CD4-positive, alpha-beta T cell treated with Interleukin-6 at 100 ng/mL for 8 hours (primary cell): ENCODE results near the gene AQP9.
"Not testable (repeated sequence)": the region's sequence is repeated elsewhere in the genome, so short reads cannot be mapped to it uniquely, and the experiment has no call there.

Experiments used
- DNase-seq: peaks from one replicate; pipeline ENCODE4 v3.0.0-alpha.2; 2020; ENCODE audit warnings: mixed read lengths, low spot score

AQP9 gene

GRCh38 chr15:58138106-58138505 is at the start of gene AQP9:
TSS of gene AQP9 (plus strand) at chr15:58138381. CDS start at chr15:58138566, 185 bp downstream.
- no peak for DNase-seq

- no peak for DNase-seq
Measured at GRCh38 chr15:58095415-58095814, 42.8 kb upstream of the AQP9 start.

GRCh38 chr15:58096529-58097084 is 41.6 kb upstream of the AQP9 start:
- no peak for DNase-seq

- no peak for DNase-seq
Measured at GRCh38 chr15:58103482-58103881, 34.7 kb upstream of the AQP9 start.

- no peak for DNase-seq
Measured at GRCh38 chr15:58108117-58108516, 30.1 kb upstream of the AQP9 start.

GRCh38 chr15:58109419-58109818 is 28.8 kb upstream of the AQP9 start:
- no peak for DNase-seq

GRCh38 chr15:58110999-58111717 is 27.0 kb upstream of the AQP9 start:
- no peak for DNase-seq

GRCh38 chr15:58111718-58112104 is 26.5 kb upstream of the AQP9 start:
- DNase-seq, result no peak

GRCh38 chr15:58113358-58113757 is 24.8 kb upstream of the AQP9 start:
- not testable (repeated sequence) for DNase-seq

- DNase-seq, result no peak
Measured at GRCh38 chr15:58114388-58114787, 23.8 kb upstream of the AQP9 start.

GRCh38 chr15:58114812-58115211 is 23.4 kb upstream of the AQP9 start:
- DNase-seq, result no peak

GRCh38 chr15:58115692-58116091 is 22.5 kb upstream of the AQP9 start:
- DNase-seq, result no peak

GRCh38 chr15:58117619-58118018 is 20.6 kb upstream of the AQP9 start:
- DNase-seq, result no peak

GRCh38 chr15:58118272-58118671 is 19.9 kb upstream of the AQP9 start:
- DNase-seq, result no peak

GRCh38 chr15:58119016-58119415 is 19.2 kb upstream of the AQP9 start:
- no peak for DNase-seq

GRCh38 chr15:58124585-58124984 is 13.6 kb upstream of the AQP9 start:
- no peak for DNase-seq

GRCh38 chr15:58125333-58125732 is 12.8 kb upstream of the AQP9 start:
- no peak for DNase-seq

- DNase-seq, result no peak
Measured at GRCh38 chr15:58134886-58135285, 3.3 kb upstream of the AQP9 start.

- no peak for DNase-seq
Measured at GRCh38 chr15:58135511-58136174, 2.5 kb upstream of the AQP9 start.

- no peak for DNase-seq
Measured at GRCh38 chr15:58136731-58137130, 1.4 kb upstream of the AQP9 start.

GRCh38 chr15:58137686-58138085 is 495 bp upstream of the AQP9 start:
- no peak for DNase-seq

GRCh38 chr15:58139276-58139988 is 1.3 kb downstream of the AQP9 start:
- no peak for DNase-seq

GRCh38 chr15:58139989-58140522 is 1.9 kb downstream of the AQP9 start:
- DNase-seq, result no peak
